NCI-H2227 (cell line): ENCODE results near the gene HHAT.
"Not testable (repeated sequence)": the region's sequence is repeated elsewhere in the genome, so short reads cannot be mapped to it uniquely, and the experiment has no call there.

Experiments
- DNase-seq: peaks from one replicate; lab custom pipeline; 2025; ENCODE audit not compliant: unreplicated experiment; lab: John Stamatoyannopoulos, UW

Gene HHAT

GRCh38 chr1:210385228-210385627, 56.5 kb downstream of the HHAT start:
- DNase-seq: no peak

- no peak for DNase-seq
Measured at GRCh38 chr1:210394281-210394821, 65.6 kb downstream of the HHAT start.

- no peak for DNase-seq
Measured at GRCh38 chr1:210396541-210396940, 67.8 kb downstream of the HHAT start.

- DNase-seq: no peak
Measured at GRCh38 chr1:210397252-210397651, 68.5 kb downstream of the HHAT start.

GRCh38 chr1:210397681-210398080, 69.0 kb downstream of the HHAT start:
- DNase-seq: no peak

- no peak for DNase-seq
Measured at GRCh38 chr1:210398466-210398865, 69.8 kb downstream of the HHAT start.

GRCh38 chr1:210400043-210400840, 71.5 kb downstream of the HHAT start:
- peak; percentile 73 for DNase-seq

GRCh38 chr1:210402560-210402959, 73.9 kb downstream of the HHAT start:
- DNase-seq: no peak

- no peak for DNase-seq
Measured at GRCh38 chr1:210405316-210405715, 76.6 kb downstream of the HHAT start.

- not testable (repeated sequence) for DNase-seq
Measured at GRCh38 chr1:210406341-210406740, 77.6 kb downstream of the HHAT start.

GRCh38 chr1:210407207-210407886, 78.6 kb downstream of the HHAT start:
- peak; percentile 82 for DNase-seq

- no peak for DNase-seq
Measured at GRCh38 chr1:210407887-210408252, 79.2 kb downstream of the HHAT start.

GRCh38 chr1:210412240-210412639, 83.5 kb downstream of the HHAT start:
- no peak for DNase-seq

GRCh38 chr1:210413951-210414350, 85.2 kb downstream of the HHAT start:
- no peak for DNase-seq

- no peak for DNase-seq
Measured at GRCh38 chr1:210415846-210416448, 87.2 kb downstream of the HHAT start.

- no peak for DNase-seq
Measured at GRCh38 chr1:210416681-210417080, 88.0 kb downstream of the HHAT start.

- no peak for DNase-seq
Measured at GRCh38 chr1:210417881-210418280, 89.2 kb downstream of the HHAT start.

- DNase-seq: no peak
Measured at GRCh38 chr1:210418863-210419650, 90.4 kb downstream of the HHAT start.

GRCh38 chr1:210426696-210427095, 98.0 kb downstream of the HHAT start:
- not testable (repeated sequence) for DNase-seq

- DNase-seq: no peak
Measured at GRCh38 chr1:210428696-210429095, 100.0 kb downstream of the HHAT start.

GRCh38 chr1:210434223-210434622, 105.5 kb downstream of the HHAT start:
- no peak for DNase-seq
